Measurements from ENCODE around the gene PROX1. TPM values are rescaled to one million over a fixed set of nuclear protein-coding genes. Genes with fewer than 3 reads are reported as not detected.

Gene PROX1
- total RNA-seq, 1 experiment from 2014 or later: 3.8 TPM

GRCh38 chr1:213995603-213996002 is 7.8 kb downstream of the PROX1 start:
- Mint-ChIP-seq H3K27ac (no peak overlapping the region), H3K4me3 (no peak overlapping the region), H3K36me3 (no peaks in the 10 kb centered on the region; the same call in 1 of the 2 replicates), H3K27me3 (ENCODE audit: low read depth) (peaks cover 24% of the 10 kb centered on the region), H3K9me3 (no peaks in the 10 kb centered on the region), H3K4me1 (peaks cover 11% of the 10 kb centered on the region)
- ChIA-PET CTCF (no interaction called here), POLR2A (interaction anchor here (1.5 kb wide), 1 partner anchor 13 kb away, joined by 3 read pairs; no protein-coding TSS in a partner anchor)
- no peak for ATAC-seq
- no peak for DNase-seq (ENCODE audit: low spot score)
- TF ChIP-seq SMAD3 (CRISPR knock-in tag; IDR thresholded peaks at IDR 0.05; ENCODE audit: borderline replicate concordance) (no peak), FOXP1 (CRISPR knock-in tag; IDR thresholded peaks at IDR 0.05; ENCODE audit: borderline replicate concordance) (no peak), MAX (CRISPR knock-in tag; IDR thresholded peaks at IDR 0.05) (no peak)

- Mint-ChIP-seq H3K36me3 (no peaks in the 10 kb centered on the region; the same call in 1 of the 2 replicates), H3K27me3 (ENCODE audit: low read depth) (peaks cover 15% of the 10 kb centered on the region), H3K4me1 (peaks cover 8% of the 10 kb centered on the region), H3K27ac (0 out of 2 replicates have a peak overlapping the region, but pooled peaks have one; percentile 5), H3K4me3 (no peak overlapping the region), H3K9me3 (no peaks in the 10 kb centered on the region)
- CTCF ChIA-PET: no interaction called here
- POLR2A ChIA-PET: interaction anchor here (1.4 to 1.5 kb wide), 2 partner anchors 9 to 12 kb away, joined by 3 read pairs; partner anchors contain the start of gene PROX1
- ATAC-seq: no peak
- TF ChIP-seq AFF4 (CRISPR knock-in tag; IDR thresholded peaks at IDR 0.05; ENCODE audit: borderline replicate concordance) (no peak), GRHL2 (CRISPR knock-in tag; IDR thresholded peaks at IDR 0.05; ENCODE audit: insufficient replicate concordance, severe bottlenecking) (no peak), ZMAT4 (CRISPR knock-in tag; IDR thresholded peaks at IDR 0.05) (no peak), SMAD4 (CRISPR knock-in tag; IDR thresholded peaks at IDR 0.05) (no peak), MXD4 (CRISPR knock-in tag; IDR thresholded peaks at IDR 0.05; ENCODE audit: borderline replicate concordance) (no peak), ZNF532 (CRISPR knock-in tag; IDR thresholded peaks at IDR 0.05; ENCODE audit: borderline replicate concordance) (no peak), HMGA2 (CRISPR knock-in tag; IDR thresholded peaks at IDR 0.05) (no peak), ETV6 (CRISPR knock-in tag; IDR thresholded peaks at IDR 0.05) (no peak), ZNF416 (CRISPR knock-in tag; IDR thresholded peaks at IDR 0.05) (no peak), MAX (CRISPR knock-in tag; IDR thresholded peaks at IDR 0.05) (no peak), E2F1 (CRISPR knock-in tag; IDR thresholded peaks at IDR 0.05) (no peak), E2F4 (CRISPR knock-in tag; IDR thresholded peaks at IDR 0.05; ENCODE audit: borderline replicate concordance, low read depth) (no peak), ZBTB21 (CRISPR knock-in tag; IDR thresholded peaks at IDR 0.05; ENCODE audit: borderline replicate concordance) (no peak), FOXP1 (CRISPR knock-in tag; IDR thresholded peaks at IDR 0.05; ENCODE audit: borderline replicate concordance) (no peak), USF2 (CRISPR knock-in tag; IDR thresholded peaks at IDR 0.05) (no peak), SMAD3 (CRISPR knock-in tag; IDR thresholded peaks at IDR 0.05; ENCODE audit: borderline replicate concordance) (no peak), SP1 (CRISPR knock-in tag; conservative IDR thresholded peaks at IDR 0.05) (no peak), ZNF671 (CRISPR knock-in tag; IDR thresholded peaks at IDR 0.05) (no peak), ESRRA (CRISPR knock-in tag; IDR thresholded peaks at IDR 0.05; ENCODE audit: borderline replicate concordance) (no peak)
- no peak for DNase-seq (ENCODE audit: low spot score)
Observed at GRCh38 chr1:213996320-213997037, 8.7 kb downstream of the PROX1 start.

All from WTC11 (cell line).